ENCODE data around the gene SELENOF. TPM values are rescaled to one million over a fixed set of nuclear protein-coding genes. Genes with fewer than 3 reads are reported as not detected.

SELENOF gene
- total and polyA plus RNA-seq, 3 experiments from 2014 or later = 157 to 356 (median 158) TPM

- peak overlapping the region in 4 of 8 donors; percentile 12 to 62 (median 41) for H3K27ac Mint-ChIP-seq
- Histone ChIP-seq H3K27me3 (ENCODE audit: insufficient read depth, low read length, poor library complexity, severe bottlenecking) (no peaks in the 10 kb centered on the region), H3K9me3 (ENCODE audit: low read length) (no peaks in the 10 kb centered on the region), H3K4me3 (ENCODE audit: low read length) (no peak overlapping the region), H3K36me3 (ENCODE audit: insufficient read depth, low read length) (no peaks in the 10 kb centered on the region), H3K4me1 (ENCODE audit: insufficient read depth, low read length) (no peaks in the 10 kb centered on the region), H3K27ac (ENCODE audit: low read depth, low read length) (no peak overlapping the region)
- H3K9me3 Mint-ChIP-seq = no peaks in the 10 kb centered on the region
- CTCF ChIA-PET = no interaction called here
- POLR2A ChIA-PET = no interaction called here
- peaks cover 0 to 40% (median 5%) of the 10 kb centered on the region in 3 donors for H3K36me3 Mint-ChIP-seq
- H3K4me1 Mint-ChIP-seq = peaks cover 23 to 43% (median 38%) of the 10 kb centered on the region in 3 donors
- DNase-seq = no peak
- H3K4me3 Mint-ChIP-seq = no peak overlapping the region
- no peaks in the 10 kb centered on the region for H3K27me3 Mint-ChIP-seq
These were observed 47.8 kb downstream of the SELENOF start for GRCh38 chr1:86865973-86866637.

DNA sequence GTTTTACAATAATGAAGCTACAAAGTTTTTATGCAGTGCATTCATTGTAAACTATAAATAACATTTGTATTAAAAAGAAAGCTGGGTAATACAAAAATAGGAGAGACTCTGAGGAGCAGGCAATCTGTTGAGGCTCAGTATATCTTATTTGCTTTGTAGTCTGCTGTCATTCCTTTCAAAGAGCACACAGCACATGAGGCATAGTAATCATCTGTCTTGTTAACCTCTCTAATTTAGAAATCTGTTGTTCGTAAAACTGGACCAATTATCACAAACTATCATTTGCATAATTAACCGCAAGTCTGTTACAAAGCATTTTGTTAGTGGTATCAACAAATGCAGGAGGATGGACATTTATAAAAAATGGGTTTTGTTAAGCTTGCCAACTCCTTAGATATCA lies 51.0 kb downstream of the SELENOF start:
- ChIA-PET POLR2A (no interaction called here), CTCF (no interaction called here)
- no peak overlapping the region for H3K27ac ChIP-seq (ENCODE audit: low read depth, low read length)

DNA sequence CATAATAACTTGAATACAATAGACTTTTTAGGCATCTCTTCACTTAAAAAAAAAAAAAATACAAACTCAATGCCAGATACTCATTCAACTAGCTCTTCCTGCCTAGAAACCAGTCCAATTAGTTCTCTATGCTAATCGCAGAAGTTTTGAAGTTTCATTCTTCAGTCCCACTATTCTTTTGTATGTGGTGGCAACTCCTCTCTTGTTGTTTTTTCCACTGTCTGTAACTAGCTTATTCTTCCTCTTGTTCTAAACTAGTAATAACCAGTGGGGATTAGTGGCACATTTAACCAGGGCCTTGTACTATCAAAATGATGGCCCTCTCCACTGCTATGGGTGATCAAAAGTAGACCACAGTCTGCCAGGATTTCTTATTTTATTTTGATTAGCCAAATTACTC lies 52.5 kb downstream of the SELENOF start:
- H3K4me1 Mint-ChIP-seq = peaks cover 9 to 13% (median 11%) of the 10 kb centered on the region in 3 donors
- H3K27me3 ChIP-seq (ENCODE audit: insufficient read depth, low read length, poor library complexity, severe bottlenecking) = no peaks in the 10 kb centered on the region
- peaks cover 3 to 35% (median 4%) of the 10 kb centered on the region in 3 donors for H3K36me3 Mint-ChIP-seq
- peak overlapping the region in 4 of 8 donors; percentile 11 to 74 (median 52) for H3K27ac Mint-ChIP-seq
- H3K27ac ChIP-seq (ENCODE audit: low read depth, low read length) = no peak overlapping the region
- no peak for DNase-seq
- H3K4me3 ChIP-seq (ENCODE audit: low read length) = no peak overlapping the region
- CTCF ChIA-PET = no interaction called here
- POLR2A ChIA-PET = no interaction called here
- no peaks in the 10 kb centered on the region for H3K9me3 Mint-ChIP-seq
- H3K4me3 Mint-ChIP-seq = no peak overlapping the region
- H3K36me3 ChIP-seq (ENCODE audit: insufficient read depth, low read length) = no peaks in the 10 kb centered on the region
- H3K27me3 Mint-ChIP-seq = no peaks in the 10 kb centered on the region
- no peaks in the 10 kb centered on the region for H3K9me3 ChIP-seq (ENCODE audit: low read length)
- no peaks in the 10 kb centered on the region for H3K4me1 ChIP-seq (ENCODE audit: insufficient read depth, low read length)

More for the DNA sequence above, 51.0 kb downstream of the SELENOF start:
- Histone ChIP-seq H3K27me3 (ENCODE audit: insufficient read depth, low read length, poor library complexity, severe bottlenecking) (no peaks in the 10 kb centered on the region), H3K4me3 (ENCODE audit: low read length) (no peak overlapping the region), H3K36me3 (ENCODE audit: insufficient read depth, low read length) (no peaks in the 10 kb centered on the region), H3K4me1 (ENCODE audit: insufficient read depth, low read length) (no peaks in the 10 kb centered on the region), H3K9me3 (ENCODE audit: low read length) (no peaks in the 10 kb centered on the region)
- H3K9me3 Mint-ChIP-seq = no peaks in the 10 kb centered on the region
- no peak overlapping the region for H3K4me3 Mint-ChIP-seq
- H3K4me1 Mint-ChIP-seq = peaks cover 13 to 21% (median 18%) of the 10 kb centered on the region in 3 donors
- no peak for DNase-seq
- H3K27ac Mint-ChIP-seq = no peak overlapping the region
- H3K36me3 Mint-ChIP-seq = peaks cover 3 to 40% (median 4%) of the 10 kb centered on the region in 3 donors
- H3K27me3 Mint-ChIP-seq = no peaks in the 10 kb centered on the region

DNA sequence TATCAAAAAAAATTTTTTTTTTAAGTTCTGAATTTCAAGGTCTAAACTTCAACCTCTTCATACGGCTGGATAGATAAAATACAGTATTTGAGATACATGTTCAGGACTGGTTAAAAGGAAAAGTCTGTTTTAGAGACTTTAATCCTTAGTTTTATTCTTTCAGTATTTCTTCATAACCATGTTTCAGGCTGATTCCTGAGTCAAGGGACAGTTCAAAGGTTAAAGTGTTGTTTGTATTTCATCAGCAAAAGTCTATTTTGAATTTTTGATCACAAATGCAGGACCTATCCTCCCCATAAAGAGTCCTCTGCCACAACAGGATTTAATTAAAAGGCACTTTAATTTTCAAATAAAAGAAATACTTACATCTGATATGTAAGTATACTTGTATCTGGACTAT lies 53.5 kb downstream of the SELENOF start:
- H3K9me3 ChIP-seq (ENCODE audit: low read length) = no peaks in the 10 kb centered on the region
- peak overlapping the region in 1 of 8 donors; percentile 74 for H3K27ac Mint-ChIP-seq
- ChIA-PET POLR2A (no interaction called here), CTCF (interaction anchor here (1.2 kb wide), 1 partner anchor 27 kb away, joined by 3 read pairs; no protein-coding TSS in a partner anchor)
- no peak overlapping the region for H3K4me3 ChIP-seq (ENCODE audit: low read length)
- no peak for DNase-seq
- H3K4me1 ChIP-seq (ENCODE audit: insufficient read depth, low read length) = no peaks in the 10 kb centered on the region
- peaks cover under 1 to 8% (median 5%) of the 10 kb centered on the region in 3 donors for H3K4me1 Mint-ChIP-seq
- H3K36me3 Mint-ChIP-seq = peaks cover 1 to 28% (median 4%) of the 10 kb centered on the region in 3 donors
- no peaks in the 10 kb centered on the region for H3K36me3 ChIP-seq (ENCODE audit: insufficient read depth, low read length)
- no peaks in the 10 kb centered on the region for H3K27me3 Mint-ChIP-seq
- H3K9me3 Mint-ChIP-seq = no peaks in the 10 kb centered on the region
- no peak overlapping the region for H3K4me3 Mint-ChIP-seq
- H3K27me3 ChIP-seq (ENCODE audit: insufficient read depth, low read length, poor library complexity, severe bottlenecking) = no peaks in the 10 kb centered on the region
- no peak overlapping the region for H3K27ac ChIP-seq (ENCODE audit: low read depth, low read length)

DNA sequence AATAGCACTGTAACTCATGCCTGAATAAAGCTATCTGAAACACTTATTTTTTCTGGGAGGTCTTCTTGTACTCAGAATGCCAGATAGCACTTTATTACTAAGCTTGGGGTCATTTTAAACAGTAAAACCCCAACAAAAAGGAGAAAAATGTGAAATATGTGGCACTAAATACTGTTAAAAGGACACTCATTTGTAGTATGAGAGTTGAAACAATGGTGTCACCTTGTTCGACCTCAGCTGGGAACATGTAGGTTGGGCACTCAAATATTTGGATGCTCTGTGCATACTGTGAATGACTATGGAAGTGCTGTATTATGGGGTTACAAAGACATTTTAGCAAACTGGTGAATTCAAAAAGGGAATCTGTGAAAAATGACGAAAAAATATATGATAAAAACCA lies 53.9 kb downstream of the SELENOF start:
- ChIA-PET CTCF (interaction anchor here (1.2 kb wide), 1 partner anchor 26 kb away, joined by 3 read pairs; no protein-coding TSS in a partner anchor), POLR2A (no interaction called here)
- no peaks in the 10 kb centered on the region for H3K9me3 Mint-ChIP-seq
- no peak for DNase-seq
- Histone ChIP-seq H3K4me3 (ENCODE audit: low read length) (no peak overlapping the region), H3K27ac (ENCODE audit: low read depth, low read length) (no peak overlapping the region), H3K27me3 (ENCODE audit: insufficient read depth, low read length, poor library complexity, severe bottlenecking) (no peaks in the 10 kb centered on the region), H3K9me3 (ENCODE audit: low read length) (no peaks in the 10 kb centered on the region), H3K36me3 (ENCODE audit: insufficient read depth, low read length) (no peaks in the 10 kb centered on the region), H3K4me1 (ENCODE audit: insufficient read depth, low read length) (no peaks in the 10 kb centered on the region)
- no peak overlapping the region for H3K4me3 Mint-ChIP-seq
- peak overlapping the region in 1 of 8 donors; percentile 75 for H3K27ac Mint-ChIP-seq
- no peaks in the 10 kb centered on the region for H3K27me3 Mint-ChIP-seq
- peaks cover 0 to 5% (median under 1%) of the 10 kb centered on the region in 3 donors for H3K4me1 Mint-ChIP-seq
- peaks cover 1 to 25% (median 4%) of the 10 kb centered on the region in 3 donors for H3K36me3 Mint-ChIP-seq

DNA sequence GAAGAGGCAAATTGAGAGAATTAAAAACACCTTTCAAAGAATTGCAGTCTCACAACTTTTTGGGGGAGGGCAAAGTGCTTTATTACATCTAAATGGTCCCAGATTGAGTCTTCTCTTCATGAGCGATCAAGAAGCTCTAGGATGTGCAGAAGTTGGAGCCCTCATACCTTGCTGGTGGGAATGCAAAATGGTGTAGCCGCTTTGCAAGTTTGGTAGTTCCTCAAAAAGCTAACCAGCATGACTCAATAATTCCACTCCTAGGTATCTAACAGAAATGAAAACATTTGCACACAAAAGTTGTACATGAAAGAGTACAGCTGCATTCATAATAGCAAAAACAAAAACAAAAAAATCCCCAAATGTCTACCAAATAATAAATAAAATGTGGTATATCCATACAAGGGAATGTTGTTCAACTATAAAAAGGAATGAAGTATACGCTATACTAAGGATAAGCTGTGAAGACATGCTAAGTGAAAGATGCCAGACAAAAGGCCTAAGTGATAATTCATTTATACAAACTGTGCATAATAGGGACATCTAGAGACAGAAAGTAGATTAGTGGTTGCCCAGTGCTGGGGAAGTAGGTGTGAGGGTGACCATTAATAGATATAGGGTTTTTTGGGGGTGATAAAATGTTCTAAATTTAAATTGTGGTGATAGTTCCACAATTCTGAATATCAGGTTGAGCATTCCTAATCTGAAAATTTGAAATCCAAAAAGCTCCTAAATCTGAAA lies 55.2 kb downstream of the SELENOF start:
- ChIA-PET POLR2A (no interaction called here), CTCF (no interaction called here)
- Mint-ChIP-seq H3K9me3 (no peaks in the 10 kb centered on the region), H3K27ac (peak overlapping the region in 1 of 8 donors; percentile 2), H3K36me3 (peaks cover 1 to 17% (median 4%) of the 10 kb centered on the region in 3 donors), H3K4me1 (peaks cover 0 to 4% (median 0%) of the 10 kb centered on the region in 3 donors), H3K27me3 (no peaks in the 10 kb centered on the region), H3K4me3 (no peak overlapping the region)
- H3K27me3 ChIP-seq (ENCODE audit: insufficient read depth, low read length, poor library complexity, severe bottlenecking) = no peaks in the 10 kb centered on the region
- no peak overlapping the region for H3K27ac ChIP-seq (ENCODE audit: low read depth, low read length)
- no peaks in the 10 kb centered on the region for H3K36me3 ChIP-seq (ENCODE audit: insufficient read depth, low read length)
- no peaks in the 10 kb centered on the region for H3K4me1 ChIP-seq (ENCODE audit: insufficient read depth, low read length)
- no peaks in the 10 kb centered on the region for H3K9me3 ChIP-seq (ENCODE audit: low read length)
- DNase-seq = no peak
- H3K4me3 ChIP-seq (ENCODE audit: low read length) = no peak overlapping the region

GRCh38 chr1:86856196-86856595 lies 57.7 kb downstream of the SELENOF start:
- Mint-ChIP-seq H3K4me1 (peaks cover 0 to under 1% (median 0%) of the 10 kb centered on the region in 3 donors), H3K27ac (peak overlapping the region in 3 of 8 donors; percentile 26 to 66 (median 44)), H3K27me3 (no peaks in the 10 kb centered on the region), H3K4me3 (no peak overlapping the region), H3K9me3 (no peaks in the 10 kb centered on the region), H3K36me3 (peaks cover 1 to 4% (median 1%) of the 10 kb centered on the region in 3 donors)
- Histone ChIP-seq H3K27ac (ENCODE audit: low read depth, low read length) (no peak overlapping the region), H3K27me3 (ENCODE audit: insufficient read depth, low read length, poor library complexity, severe bottlenecking) (no peaks in the 10 kb centered on the region), H3K4me1 (ENCODE audit: insufficient read depth, low read length) (no peaks in the 10 kb centered on the region), H3K36me3 (ENCODE audit: insufficient read depth, low read length) (no peaks in the 10 kb centered on the region), H3K4me3 (ENCODE audit: low read length) (no peak overlapping the region), H3K9me3 (ENCODE audit: low read length) (no peaks in the 10 kb centered on the region)
- CTCF ChIA-PET = interaction anchor here (1.8 kb wide), 1 partner anchor 22 kb away, joined by 4 read pairs; no protein-coding TSS in a partner anchor
- POLR2A ChIA-PET = no interaction called here
- DNase-seq = no peak

- no peak for DNase-seq
- CTCF ChIA-PET = interaction anchor here (2.3 kb wide), 1 partner anchor 12 kb away, joined by 6 read pairs; no protein-coding TSS in a partner anchor
- no peaks in the 10 kb centered on the region for H3K36me3 ChIP-seq (ENCODE audit: insufficient read depth, low read length)
- Mint-ChIP-seq H3K4me3 (no peak overlapping the region), H3K27me3 (no peaks in the 10 kb centered on the region), H3K4me1 (no peaks in the 10 kb centered on the region), H3K27ac (no peak overlapping the region), H3K9me3 (no peaks in the 10 kb centered on the region), H3K36me3 (peaks cover 0 to 4% (median 1%) of the 10 kb centered on the region in 3 donors)
- no peaks in the 10 kb centered on the region for H3K27me3 ChIP-seq (ENCODE audit: insufficient read depth, low read length, poor library complexity, severe bottlenecking)
- no peak overlapping the region for H3K4me3 ChIP-seq (ENCODE audit: low read length)
- H3K4me1 ChIP-seq (ENCODE audit: insufficient read depth, low read length) = no peaks in the 10 kb centered on the region
- POLR2A ChIA-PET = no interaction called here
- H3K9me3 ChIP-seq (ENCODE audit: low read length) = no peaks in the 10 kb centered on the region
- no peak overlapping the region for H3K27ac ChIP-seq (ENCODE audit: low read depth, low read length)
These were observed 59.6 kb downstream of the SELENOF start for GRCh38 chr1:86854352-86854751.

Data from CD8-positive, alpha-beta memory T cell (primary cell).